Inferior parietal cortex (tissue), 1 donor: Measurements from ENCODE around the gene SKIDA1.

Experiments
- DNase-seq: peaks from one replicate; pipeline ENCODE4 v3.0.0-alpha.2; 2016; ENCODE audit errors: extremely low spot score

Gene SKIDA1

DNA sequence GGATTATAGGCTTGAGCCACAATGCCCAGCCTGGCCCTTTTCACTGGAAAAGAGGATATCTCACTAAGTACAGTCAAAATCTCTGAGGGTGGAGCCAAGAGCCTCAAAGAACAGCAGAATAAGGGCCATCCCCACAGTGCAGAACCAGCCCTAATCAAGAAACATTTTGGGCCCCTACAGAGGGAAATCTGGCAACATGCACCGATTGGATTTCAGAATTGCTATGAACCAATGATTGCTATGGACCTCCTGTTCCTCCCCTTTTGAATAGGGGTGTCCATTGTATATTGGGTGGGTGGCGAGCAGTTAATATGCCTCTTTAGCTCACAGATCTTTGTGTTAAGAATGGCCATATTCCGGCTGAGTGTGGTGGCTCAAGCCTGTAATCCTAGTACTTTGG, 42.7 kb downstream of the SKIDA1 start:
- no peak for DNase-seq

DNA sequence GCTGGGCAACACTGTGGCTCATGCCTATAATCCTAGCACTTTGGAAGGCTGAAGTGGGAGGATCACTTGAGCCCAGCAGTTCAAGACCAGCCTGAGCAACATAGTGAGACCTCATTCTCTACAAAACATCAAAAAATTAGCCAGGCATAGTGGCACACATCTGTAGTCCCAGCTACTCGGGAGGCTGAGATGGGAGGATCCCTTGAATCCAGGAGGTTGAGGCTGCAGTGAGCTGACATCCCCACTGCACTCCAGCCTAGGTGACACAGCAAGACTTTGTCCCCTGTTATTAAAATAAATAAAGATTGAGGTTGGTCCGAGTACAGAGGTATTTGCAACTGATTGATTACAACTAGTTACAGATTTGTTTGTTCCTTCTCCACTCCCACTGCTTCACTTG, 44.1 kb downstream of the SKIDA1 start:
- DNase-seq = no peak

DNA sequence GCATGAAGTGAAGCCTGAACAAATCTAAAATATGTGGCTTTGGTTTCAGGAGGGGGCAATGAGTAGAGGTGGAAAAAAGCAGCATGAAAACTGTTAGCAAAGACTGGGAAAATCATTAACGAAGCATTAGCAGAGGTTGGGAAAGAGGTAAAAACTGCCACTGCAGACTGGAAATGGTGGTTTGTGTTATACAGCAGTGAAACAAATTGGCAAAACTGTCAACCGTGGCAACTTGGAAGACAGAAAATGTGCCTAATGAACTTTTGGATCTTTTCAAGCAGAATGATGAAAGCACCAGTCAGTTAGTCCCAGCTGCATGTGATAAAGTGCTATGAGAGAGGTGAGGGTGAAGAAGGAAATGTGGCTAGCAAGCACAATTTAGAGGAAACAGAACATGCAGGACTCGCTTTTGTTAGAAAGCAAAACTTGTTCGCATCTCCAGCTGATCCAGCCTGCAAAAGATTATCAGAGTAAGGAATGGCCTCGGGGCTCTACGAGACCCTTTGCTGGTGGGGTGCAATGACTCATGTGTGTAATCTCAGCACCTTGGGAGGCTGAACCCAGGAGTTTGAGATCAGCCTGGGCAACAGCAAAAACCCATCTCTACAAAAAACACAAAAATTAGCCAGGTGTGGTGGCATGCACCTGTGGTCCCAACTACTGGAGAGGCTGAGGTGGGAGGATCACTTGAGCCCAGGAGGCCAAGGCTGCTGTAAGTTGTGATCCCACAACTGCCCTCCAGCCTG, 45.7 kb downstream of the SKIDA1 start:
- DNase-seq = no peak

DNA sequence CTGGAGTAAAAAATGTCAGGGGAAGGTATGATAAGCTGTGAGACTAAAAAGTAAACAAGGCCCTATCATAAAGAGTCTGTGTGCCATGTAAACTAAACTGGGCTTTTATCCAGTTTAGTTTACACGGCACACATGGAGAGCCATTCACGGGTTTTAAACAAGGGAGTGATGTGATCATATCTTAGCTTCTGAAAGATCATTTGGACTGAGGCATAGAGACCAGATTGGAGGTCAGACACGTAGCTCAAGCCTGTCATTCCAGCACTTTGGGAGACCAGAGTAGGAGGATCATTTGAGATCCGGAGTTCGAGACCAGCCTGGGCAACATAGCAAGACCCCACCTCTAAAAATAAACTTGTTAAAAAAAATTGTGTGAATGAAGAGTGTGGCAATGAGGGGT, 50.1 kb downstream of the SKIDA1 start:
- DNase-seq = no peak

DNA sequence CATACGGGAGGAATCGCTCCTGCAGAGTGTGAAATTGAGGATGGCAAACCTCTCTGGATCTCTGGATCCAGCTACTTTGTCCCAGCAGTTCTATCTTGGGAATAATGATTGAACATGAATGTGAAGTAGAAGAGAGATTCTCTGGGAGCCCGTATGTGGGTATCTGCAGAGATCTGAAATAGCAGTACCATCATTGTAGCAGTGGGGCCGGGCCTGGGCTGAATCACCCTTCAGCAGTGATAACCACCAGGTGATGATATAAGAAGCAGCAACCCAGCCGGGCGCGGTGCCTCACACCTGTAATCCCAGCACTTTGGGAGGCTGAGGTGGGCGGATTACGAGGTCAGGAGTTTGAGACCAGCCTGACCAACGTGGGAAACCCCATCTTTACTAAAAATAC, 51.9 kb downstream of the SKIDA1 start:
- DNase-seq = no peak

DNA sequence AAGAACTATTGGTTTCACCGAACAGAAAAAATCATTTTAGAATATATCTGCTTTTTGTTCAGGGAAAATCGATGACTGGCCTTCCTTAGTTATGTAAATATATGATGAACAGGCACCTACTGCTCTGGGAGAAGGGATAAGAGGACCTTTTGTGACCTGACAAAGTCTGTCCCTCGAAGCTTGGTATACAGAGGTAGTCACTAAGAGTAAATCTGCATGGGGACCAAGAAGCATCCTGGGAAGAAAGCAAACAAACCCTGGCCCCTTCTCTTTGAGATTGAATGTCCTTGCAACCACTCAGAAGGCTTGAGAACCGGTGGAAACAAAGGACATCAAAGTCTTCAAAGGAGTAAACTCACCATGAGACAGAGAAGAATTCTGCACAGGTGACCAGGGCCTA, 52.3 kb downstream of the SKIDA1 start:
- no peak for DNase-seq

DNA sequence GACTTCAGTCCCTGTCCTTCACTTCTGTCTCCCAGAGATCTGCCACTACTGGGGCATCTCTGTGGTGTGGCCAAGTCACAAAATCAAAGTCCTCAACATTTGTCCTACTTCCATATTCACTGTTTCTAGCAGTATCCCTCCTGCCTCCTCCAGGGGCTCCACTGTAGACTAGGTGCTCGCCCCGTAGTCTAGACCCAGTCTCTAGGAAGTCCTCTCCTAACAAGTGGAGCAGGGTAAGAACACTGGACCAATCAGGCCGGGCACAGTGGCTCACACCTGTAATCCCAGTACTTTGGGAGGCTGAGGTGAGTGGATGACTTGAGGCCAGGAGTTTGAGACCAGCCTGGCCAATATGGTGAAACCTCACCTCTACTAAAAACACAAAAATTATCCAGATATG, 57.4 kb downstream of the SKIDA1 start:
- no peak for DNase-seq

DNA sequence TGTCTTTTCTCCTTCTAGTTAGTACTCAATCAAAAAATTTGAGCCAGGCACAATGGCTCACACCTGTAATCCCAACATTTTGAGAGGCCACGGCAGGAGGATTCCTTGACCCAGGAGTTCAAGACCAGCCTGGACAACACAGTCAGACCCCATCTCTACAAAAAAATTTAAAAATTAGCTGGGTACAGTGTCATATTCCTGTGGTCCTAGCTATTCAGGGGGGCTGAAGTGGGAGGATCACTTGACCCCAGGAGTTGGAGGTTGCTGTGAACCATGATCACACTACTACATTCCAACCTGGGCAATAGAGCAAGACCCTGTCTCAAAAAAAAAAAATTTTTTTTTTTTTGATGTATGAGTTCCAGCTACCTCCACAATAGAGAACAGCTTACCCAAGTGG, 57.8 kb downstream of the SKIDA1 start:
- no peak for DNase-seq

DNA sequence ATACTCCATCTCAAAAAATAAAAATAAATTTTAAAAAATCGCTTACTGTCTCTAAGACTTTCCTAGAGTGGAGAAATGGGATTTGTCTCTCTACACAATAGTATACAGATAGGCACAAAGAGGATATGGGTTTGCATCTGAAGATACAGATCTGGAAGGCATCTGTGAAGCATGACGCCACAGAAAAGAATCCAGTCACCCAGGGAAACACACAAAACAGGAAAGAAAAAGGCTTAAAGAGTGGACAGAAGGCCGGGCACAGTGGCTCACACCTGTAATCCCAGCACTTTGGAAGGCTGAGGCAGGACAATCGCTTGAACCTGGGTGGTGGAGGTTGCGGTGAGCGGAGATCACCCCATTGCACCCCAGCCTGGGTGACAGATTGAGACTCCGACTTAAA, 61.3 kb downstream of the SKIDA1 start:
- no peak for DNase-seq
